Activated naive CD8-positive, alpha-beta T cell (primary cell): Measurements from ENCODE around the gene PTPA.

Experiments
- H3K27ac Mint-ChIP-seq: one replicate; pipeline ENCODE4 v1.8.0; 2021; ENCODE audit warnings: mixed read lengths
- H3K27me3 Mint-ChIP-seq: one replicate; pipeline ENCODE4 v1.8.0; 2021; ENCODE audit warnings: mixed read lengths
- H3K36me3 Mint-ChIP-seq: one replicate; pipeline ENCODE4 v1.8.0; 2021; ENCODE audit warnings: mixed read lengths
- H3K4me1 Mint-ChIP-seq: one replicate; pipeline ENCODE4 v1.8.0; 2021; ENCODE audit warnings: low read depth, mixed read lengths
- H3K4me3 Mint-ChIP-seq: one replicate; pipeline ENCODE4 v1.8.0; 2021; ENCODE audit warnings: mild to moderate bottlenecking, mixed read lengths
- H3K9me3 Mint-ChIP-seq: one replicate; pipeline ENCODE4 v1.8.0; 2021; ENCODE audit warnings: low read depth, mixed read lengths

The PTPA gene

DNA sequence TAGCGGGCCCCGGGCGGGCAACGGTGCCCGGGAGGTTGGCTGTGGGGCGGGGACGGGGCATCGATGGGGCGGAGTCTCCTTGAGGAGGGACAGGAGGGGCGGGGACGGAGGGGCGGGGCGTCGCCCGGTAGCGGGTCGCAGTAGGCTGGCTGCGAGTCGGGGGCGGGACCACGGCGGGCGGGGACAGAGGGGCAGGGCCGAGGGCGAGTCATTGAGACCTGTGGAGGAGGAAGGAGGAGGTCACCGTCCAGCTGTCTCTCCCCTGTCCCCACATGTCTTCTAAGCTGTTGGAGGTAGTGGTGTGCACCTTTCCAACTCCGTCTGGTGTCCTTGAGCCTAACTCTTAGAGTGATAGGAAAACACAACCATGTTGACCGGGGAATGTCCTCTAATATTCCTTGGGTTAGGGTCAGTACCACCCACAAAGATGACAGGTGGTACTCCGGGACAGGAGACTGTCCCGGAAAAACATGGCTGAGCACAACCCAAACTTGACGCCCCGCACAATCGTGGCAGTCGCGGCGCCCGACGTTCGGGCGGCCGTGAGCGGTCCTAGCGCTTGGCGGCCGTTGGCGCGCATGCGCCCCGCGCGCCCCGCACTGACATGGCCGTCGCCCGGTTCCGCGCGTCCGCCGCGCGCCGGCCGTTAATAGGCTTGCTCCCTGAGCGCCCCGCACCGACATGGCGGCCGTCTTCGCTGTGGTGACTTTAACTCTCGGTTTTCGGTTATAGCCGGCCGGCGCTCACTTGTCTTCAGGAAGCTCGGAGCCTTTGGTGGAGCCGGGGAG is at the start of gene PTPA, which contains the start of gene CRAT:
Gene PTPA (plus strand): TSS at position 676 of the 788 bp plus-strand sequence. CDS start 186 bp downstream, outside the sequence.
Gene CRAT (minus strand): TSS at position 54 of the 788 bp plus-strand sequence. CDS start 284 bp downstream, outside the sequence.
- H3K27ac Mint-ChIP-seq, result peak within 1 kb of the TSS; percentile 92
- H3K4me1 Mint-ChIP-seq, result peaks cover 36% of the 10 kb centered on the region
- H3K9me3 Mint-ChIP-seq, result no peaks in the 10 kb centered on the region
- no peaks in the 10 kb centered on the region for H3K27me3 Mint-ChIP-seq
- H3K4me3 Mint-ChIP-seq, result peak within 1 kb of the TSS; percentile 94
- no peaks in the 10 kb centered on the region for H3K36me3 Mint-ChIP-seq

DNA sequence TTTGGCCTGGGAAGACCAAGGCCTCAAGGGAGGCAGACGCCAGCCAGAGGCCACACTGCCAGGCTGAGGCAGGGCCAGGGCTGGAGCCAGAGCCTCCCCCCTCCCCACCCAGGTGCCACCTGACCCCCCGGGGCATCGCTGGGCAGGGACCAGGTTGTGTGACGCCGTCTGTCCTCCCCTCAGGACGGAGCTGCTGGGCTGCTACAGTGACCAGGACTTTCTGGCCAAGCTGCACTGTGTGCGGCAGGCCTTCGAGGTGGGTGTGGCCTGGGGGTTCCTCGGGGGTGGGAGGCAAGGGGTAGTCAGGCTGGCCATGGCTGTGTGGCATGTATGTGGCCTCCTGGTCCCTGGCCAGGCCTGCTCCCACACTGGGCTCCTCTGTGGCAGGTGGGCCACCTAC is 48.2 kb upstream of the PTPA start:
- H3K36me3 Mint-ChIP-seq, result peaks cover 2% of the 10 kb centered on the region
- no peak overlapping the region for H3K27ac Mint-ChIP-seq
- H3K4me3 Mint-ChIP-seq, result no peak overlapping the region
- no peaks in the 10 kb centered on the region for H3K9me3 Mint-ChIP-seq
- peaks cover under 1% of the 10 kb centered on the region for H3K4me1 Mint-ChIP-seq
- H3K27me3 Mint-ChIP-seq, result no peaks in the 10 kb centered on the region

DNA sequence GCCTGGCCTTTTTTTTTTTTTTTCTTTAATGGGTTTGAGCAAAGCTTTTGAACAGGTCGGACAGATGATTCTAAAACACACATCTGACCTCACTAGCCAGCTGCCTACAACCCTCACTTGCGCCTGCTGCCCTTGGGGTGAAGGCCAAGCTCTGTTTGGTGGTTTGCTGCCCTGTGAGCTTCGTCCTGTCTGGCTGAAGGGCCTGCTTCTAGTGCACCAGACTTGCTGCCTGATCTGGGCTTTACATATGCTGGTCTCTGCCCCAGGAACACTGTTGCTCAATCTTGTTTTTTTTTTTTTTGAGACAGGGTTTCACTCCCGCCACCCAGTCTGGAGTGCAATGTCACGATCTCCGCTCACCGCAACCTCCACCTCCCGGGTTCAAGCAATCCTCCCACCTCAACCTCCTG is 46.7 kb upstream of the PTPA start:
- no peak overlapping the region for H3K27ac Mint-ChIP-seq
- no peaks in the 10 kb centered on the region for H3K27me3 Mint-ChIP-seq
- H3K36me3 Mint-ChIP-seq, result peaks cover 5% of the 10 kb centered on the region
- no peaks in the 10 kb centered on the region for H3K9me3 Mint-ChIP-seq
- H3K4me1 Mint-ChIP-seq, result peaks cover 12% of the 10 kb centered on the region
- H3K4me3 Mint-ChIP-seq, result no peak overlapping the region

DNA sequence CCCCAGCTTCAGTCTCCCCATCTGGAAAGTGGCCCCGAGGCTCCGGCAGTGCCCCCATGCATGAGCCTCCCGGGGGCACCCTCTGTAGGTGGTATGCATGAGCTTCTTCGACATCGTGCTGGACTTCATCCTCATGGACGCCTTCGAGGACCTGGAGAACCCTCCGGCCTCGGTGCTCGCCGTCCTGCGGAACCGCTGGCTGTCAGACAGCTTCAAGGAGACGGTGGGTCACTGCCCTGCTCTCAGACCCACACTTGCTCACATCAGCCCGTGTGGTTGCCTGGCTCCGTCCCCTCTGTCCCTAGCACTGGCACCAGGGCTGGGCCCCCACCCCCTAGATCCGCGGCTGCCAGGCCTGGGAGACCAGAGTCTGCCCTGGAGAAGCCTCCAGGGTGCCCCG is 43.1 kb upstream of the PTPA start:
- H3K4me1 Mint-ChIP-seq, result peaks cover 30% of the 10 kb centered on the region
- peaks cover 5% of the 10 kb centered on the region for H3K36me3 Mint-ChIP-seq
- H3K4me3 Mint-ChIP-seq, result no peak overlapping the region
- no peaks in the 10 kb centered on the region for H3K27me3 Mint-ChIP-seq
- H3K27ac Mint-ChIP-seq, result peak overlapping the region; percentile 94
- H3K9me3 Mint-ChIP-seq, result no peaks in the 10 kb centered on the region

DNA sequence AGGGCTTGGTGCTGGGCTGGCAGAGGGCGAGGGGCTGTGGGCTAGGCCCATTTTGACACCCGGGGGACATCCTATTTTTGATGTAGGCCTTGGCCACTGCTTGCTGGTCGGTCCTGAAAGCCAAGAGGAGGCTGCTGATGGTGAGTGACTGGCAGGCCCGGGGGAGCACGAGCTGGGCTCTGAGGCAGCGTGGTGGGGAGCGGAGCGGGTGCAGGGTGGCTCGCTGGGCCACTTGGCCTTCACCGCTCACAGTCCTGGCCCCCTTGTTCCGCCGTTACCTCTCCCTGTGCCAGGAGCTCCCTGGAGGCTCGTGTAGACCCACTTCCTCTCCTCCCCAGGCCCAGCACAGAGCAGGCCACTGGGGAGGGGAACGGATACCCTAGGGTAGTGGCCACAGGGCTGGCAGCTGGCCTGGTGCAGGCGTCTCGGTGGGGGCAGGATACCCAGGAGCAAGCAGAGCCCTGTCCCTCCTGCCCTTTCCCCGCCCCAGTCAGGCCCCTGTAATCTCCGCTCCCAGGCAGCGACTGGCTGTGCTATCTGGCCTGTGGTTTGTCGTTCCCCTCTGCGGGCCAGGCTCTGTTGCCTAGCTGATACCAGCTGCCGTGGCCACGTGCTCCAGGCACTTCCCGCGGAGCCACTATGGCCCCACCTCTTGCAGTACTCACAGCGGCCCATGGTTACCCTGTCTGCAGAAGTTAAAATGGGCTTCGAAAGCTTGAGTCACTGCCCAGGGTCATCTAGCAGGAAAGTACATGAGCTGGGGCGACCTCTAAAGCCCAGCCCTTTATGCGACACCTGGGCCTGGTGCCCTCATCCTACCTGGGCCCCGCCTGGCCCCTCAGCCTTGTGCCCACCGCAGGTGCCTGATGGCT is 42.0 kb upstream of the PTPA start:
- Mint-ChIP-seq H3K27ac (peak overlapping the region; percentile 96), H3K4me1 (peaks cover 35% of the 10 kb centered on the region), H3K27me3 (no peaks in the 10 kb centered on the region), H3K4me3 (peak overlapping the region; percentile 69), H3K9me3 (no peaks in the 10 kb centered on the region), H3K36me3 (peaks cover 5% of the 10 kb centered on the region)

DNA sequence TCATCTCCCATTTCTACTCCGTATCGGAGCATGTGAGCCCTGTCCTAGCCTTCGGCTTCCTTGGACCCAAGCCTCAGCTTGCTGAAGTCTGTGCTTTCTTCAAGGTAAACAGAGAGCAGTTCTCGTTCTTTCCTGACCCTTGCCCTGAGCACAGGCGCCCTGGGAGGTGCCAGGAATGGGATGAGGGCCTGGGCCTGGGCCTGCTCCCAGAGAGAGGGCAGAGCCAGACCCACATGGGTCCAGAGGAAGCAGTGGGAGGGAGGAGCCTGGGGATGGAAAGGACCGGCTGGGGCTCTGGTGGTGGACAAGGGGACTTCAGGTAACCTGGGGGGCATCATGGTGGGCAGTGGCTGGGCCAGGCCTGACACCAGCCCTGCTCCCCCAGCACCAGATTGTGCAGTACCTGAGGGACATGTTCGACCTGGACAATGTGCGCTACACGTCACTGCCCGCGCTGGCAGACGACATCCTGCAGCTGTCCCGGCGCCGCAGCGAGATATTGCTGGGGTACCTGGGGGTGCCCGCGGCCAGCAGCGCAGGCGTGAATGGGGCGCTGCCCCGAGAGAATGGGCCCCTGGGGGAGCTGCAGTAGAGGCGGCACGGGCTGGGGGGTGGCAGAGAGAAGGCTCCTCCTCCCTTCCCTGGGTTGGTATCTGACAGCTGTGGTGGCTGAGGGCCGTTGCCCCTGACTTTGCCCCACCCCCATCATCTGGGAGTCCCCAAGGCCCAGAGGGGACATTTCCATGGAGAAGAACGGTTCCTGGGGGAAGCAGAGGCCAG is 41.2 kb upstream of the PTPA start:
- Mint-ChIP-seq H3K9me3 (no peaks in the 10 kb centered on the region), H3K4me3 (no peak overlapping the region), H3K27ac (peak overlapping the region; percentile 96), H3K27me3 (no peaks in the 10 kb centered on the region), H3K4me1 (peaks cover 36% of the 10 kb centered on the region), H3K36me3 (peaks cover 5% of the 10 kb centered on the region)

DNA sequence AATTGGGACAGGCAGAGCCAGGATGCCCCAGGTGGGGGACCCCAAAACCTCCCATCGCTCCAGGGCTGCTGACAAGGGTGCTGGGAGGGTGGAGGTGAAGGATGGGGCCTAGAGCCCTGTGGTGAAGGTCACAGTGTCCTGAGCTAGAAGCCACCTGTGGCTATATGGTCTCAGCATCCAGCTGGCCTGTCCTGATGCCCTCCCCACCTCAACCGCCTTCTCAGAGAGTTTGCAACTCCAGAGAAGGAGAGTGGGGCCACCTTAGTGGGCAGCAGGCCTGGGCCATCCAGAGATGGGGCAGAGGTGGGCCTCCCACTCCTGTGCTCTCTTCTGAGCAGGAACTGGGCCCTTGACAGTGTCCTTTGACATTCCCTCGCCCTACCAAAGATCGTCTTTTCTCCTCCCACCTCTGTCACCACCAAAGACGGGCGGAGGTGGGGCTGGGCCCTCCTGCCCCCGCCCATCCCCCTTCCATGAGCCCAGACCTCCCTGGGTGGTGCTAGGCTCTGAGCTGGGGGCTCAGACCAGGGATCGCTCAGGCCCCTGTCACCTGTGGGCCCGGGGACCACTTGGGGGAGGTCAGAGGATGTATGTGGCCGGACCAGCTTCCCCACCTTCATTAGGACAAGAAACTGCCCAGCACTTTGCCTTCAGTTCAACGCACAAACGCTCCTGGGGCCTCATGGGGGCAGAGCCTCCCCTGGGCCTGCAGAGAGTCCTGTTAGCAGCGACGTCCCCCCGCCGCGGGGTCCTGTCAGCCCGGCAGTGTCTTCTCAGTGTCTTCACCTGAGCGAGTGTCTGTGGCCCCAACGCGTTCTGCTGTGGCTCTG is 40.3 kb upstream of the PTPA start:
- Mint-ChIP-seq H3K36me3 (peaks cover 3% of the 10 kb centered on the region), H3K4me1 (peaks cover 36% of the 10 kb centered on the region), H3K27ac (peak overlapping the region; percentile 28), H3K27me3 (no peaks in the 10 kb centered on the region), H3K9me3 (no peaks in the 10 kb centered on the region), H3K4me3 (no peak overlapping the region)

DNA sequence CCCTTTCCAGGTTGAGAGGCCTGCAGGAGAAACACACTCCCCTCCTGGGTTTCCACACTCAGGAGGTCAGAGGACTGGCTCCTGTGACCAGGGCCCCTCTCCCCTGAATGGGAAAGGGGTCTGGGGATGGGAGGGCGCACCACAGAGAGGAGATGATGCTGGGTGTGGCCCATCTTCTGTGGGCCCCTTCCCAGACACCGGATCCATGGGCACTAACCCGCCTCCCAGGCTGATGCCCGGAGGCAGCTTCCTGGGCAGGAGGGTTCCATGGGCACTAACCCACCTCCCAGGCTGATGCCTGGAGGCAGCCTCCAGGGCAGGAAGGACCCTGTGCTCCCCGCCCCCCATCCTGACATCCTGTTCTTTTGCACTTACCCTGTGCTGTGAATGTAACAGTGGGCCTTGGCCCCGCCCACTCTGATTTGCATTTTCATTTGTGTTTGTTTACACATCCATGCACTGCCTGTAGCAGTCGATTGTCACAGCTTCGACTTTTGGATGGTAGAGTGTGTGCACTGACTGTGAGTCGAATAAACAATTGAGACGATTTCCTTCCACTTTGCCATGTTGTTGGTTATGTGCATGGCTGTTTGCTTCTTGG is 39.6 kb upstream of the PTPA start:
- Mint-ChIP-seq H3K27ac (no peak overlapping the region), H3K36me3 (peaks cover 3% of the 10 kb centered on the region), H3K4me1 (peaks cover 36% of the 10 kb centered on the region), H3K4me3 (no peak overlapping the region), H3K27me3 (no peaks in the 10 kb centered on the region), H3K9me3 (no peaks in the 10 kb centered on the region)

DNA sequence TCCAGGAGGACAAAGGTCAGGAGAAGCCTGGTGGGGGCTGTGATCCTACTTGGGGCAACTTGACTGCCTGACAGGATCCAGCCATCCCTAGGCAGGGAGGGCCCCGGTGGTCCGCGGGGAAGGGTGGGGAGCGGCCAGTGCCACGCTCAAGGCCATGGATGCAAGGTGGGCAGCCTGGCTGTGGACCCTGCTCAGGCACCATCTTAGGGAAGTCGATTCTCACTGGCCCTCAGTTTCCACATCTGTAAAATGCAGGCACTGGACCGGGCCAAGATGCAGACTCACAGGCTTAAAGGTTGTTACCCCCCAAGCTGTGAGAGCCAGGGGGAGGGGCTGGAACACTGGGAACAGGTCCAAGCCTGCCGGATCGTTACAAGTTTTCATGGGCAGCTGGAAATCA is 39.0 kb upstream of the PTPA start:
- no peak overlapping the region for H3K4me3 Mint-ChIP-seq

DNA sequence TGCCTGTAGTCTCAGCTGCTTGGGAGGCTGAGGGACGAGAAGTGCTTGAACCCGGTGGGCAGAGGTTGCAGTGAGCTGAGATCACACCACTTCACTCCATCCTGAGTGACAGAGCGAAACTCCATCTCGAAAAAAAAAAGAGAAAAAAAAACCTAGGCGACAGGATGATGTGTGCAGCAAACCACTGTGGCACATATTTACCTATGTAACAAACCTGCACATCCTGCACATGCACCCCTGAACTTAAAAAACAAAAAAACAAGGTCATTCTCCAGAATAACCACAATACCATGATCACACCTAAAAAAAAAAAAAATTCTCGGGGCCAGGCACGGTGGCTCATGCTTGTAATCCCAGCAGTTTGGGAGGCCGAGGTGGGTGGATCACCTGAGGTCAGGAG is 37.8 kb upstream of the PTPA start:
- Mint-ChIP-seq H3K4me1 (peaks cover 32% of the 10 kb centered on the region), H3K36me3 (peaks cover 3% of the 10 kb centered on the region), H3K4me3 (no peak overlapping the region), H3K27me3 (no peaks in the 10 kb centered on the region), H3K27ac (no peak overlapping the region), H3K9me3 (no peaks in the 10 kb centered on the region)

More for the DNA sequence above, 39.0 kb upstream of the PTPA start:
- Mint-ChIP-seq H3K4me1 (peaks cover 36% of the 10 kb centered on the region), H3K27ac (no peak overlapping the region), H3K27me3 (no peaks in the 10 kb centered on the region), H3K36me3 (peaks cover 3% of the 10 kb centered on the region), H3K9me3 (no peaks in the 10 kb centered on the region)

DNA sequence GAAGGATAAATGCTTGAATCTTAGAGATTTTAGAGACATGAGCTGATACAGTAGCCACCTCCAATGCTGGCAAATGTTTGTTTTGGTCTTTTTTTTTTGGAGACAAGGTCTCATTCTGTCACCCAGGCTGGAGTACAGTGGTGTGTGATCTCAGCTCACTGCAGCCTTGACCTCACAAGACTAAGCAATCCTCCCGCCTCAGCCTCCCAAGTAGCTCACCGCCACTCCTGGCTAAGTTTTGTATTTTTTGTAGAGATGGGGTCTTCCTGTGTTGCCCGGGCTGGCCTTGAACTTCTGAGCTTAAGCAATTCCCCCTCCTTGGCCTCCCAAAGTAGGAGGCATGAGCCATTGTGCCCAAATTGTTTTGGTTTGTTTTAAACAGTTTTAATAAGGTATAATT is 37.1 kb upstream of the PTPA start:
- Mint-ChIP-seq H3K27ac (no peak overlapping the region), H3K36me3 (no peaks in the 10 kb centered on the region), H3K9me3 (no peaks in the 10 kb centered on the region), H3K27me3 (no peaks in the 10 kb centered on the region), H3K4me3 (no peak overlapping the region), H3K4me1 (peaks cover 27% of the 10 kb centered on the region)

DNA sequence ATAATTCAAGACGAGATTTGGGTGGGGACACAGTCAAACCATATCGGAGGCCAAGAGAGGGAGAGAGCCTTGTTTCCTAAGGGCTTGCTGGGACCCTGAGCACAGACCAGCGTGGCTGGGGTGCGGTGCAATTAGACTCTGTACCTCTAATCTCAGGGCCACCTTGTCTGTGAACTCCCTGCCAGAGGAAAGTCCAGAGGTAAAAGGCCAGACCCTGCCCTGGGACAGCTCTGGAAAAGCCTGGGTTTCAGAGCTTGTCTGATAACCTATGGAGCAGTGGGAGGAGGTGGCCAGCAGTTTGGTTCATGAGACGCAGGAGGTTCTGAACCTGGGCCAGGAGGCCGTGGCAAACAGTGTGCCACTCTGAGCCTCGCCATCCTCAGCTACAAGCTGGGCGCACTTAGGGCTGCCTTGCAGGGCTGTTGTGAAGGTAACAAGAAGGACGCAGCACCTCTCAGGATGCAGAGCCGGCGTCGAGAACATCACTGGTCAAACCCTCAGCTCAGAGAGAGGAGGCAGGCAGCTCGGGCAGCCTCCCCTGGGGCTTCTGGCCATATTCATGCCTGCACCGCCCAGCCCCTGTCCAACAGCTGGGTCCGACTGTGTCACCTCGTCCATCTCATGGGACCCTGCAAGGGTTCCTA is 35.1 kb upstream of the PTPA start:
- Mint-ChIP-seq H3K36me3 (no peaks in the 10 kb centered on the region), H3K9me3 (no peaks in the 10 kb centered on the region), H3K27me3 (no peaks in the 10 kb centered on the region), H3K4me3 (no peak overlapping the region), H3K4me1 (peaks cover 24% of the 10 kb centered on the region), H3K27ac (no peak overlapping the region)

DNA sequence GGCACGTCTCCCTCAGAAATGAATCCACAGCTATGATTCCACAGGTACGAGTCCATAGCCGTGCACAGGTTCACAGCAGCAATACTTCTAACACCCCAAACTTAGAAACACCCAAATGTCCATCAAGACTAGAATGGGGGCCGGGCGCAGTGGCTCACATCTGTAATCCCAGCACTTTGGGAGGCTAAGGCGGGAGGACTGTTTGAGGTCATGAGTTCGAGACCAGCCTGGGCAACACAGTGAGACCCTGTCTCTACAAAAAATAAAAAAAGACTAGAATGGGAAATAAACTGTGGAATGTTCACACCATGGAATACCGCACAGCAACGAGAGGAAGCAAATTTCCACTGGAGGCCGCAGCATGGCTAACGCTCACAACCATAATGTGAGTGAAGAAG is 34.6 kb upstream of the PTPA start:
- Mint-ChIP-seq H3K27me3 (no peaks in the 10 kb centered on the region), H3K9me3 (no peaks in the 10 kb centered on the region)

More for the DNA sequence above, 34.6 kb upstream of the PTPA start:
- no peak overlapping the region for H3K4me3 Mint-ChIP-seq
- H3K27ac Mint-ChIP-seq, result no peak overlapping the region
- H3K36me3 Mint-ChIP-seq, result no peaks in the 10 kb centered on the region
- peaks cover 22% of the 10 kb centered on the region for H3K4me1 Mint-ChIP-seq
